HUES48 (cell line): Measurements from ENCODE around the gene CES4A.
"Not testable (repeated sequence)": the region's sequence is repeated elsewhere in the genome, so short reads cannot be mapped to it uniquely, and the experiment has no call there.

ENCODE experiments used
- H3K27ac ChIP-seq: one replicate; pipeline ENCODE4 v1.7.0; 2013; ENCODE audit warnings: low read depth, low read length, inconsistent platforms
- H3K27me3 ChIP-seq: 2 replicates; pipeline ENCODE4 v1.6.1; 2013; ENCODE audit warnings: mild to moderate bottlenecking, low read length; ENCODE audit not compliant: control insufficient read depth, insufficient read depth
- H3K36me3 ChIP-seq: 2 replicates; pipeline ENCODE4 v1.6.1; 2013; ENCODE audit warnings: low read length; ENCODE audit not compliant: control insufficient read depth, insufficient read depth
- H3K4me1 ChIP-seq: 2 replicates; pipeline ENCODE4 v1.6.1; 2013; ENCODE audit warnings: mild to moderate bottlenecking, low read length; ENCODE audit not compliant: control insufficient read depth, insufficient read depth
- H3K4me3 ChIP-seq: 2 replicates; pipeline ENCODE4 v1.5.1; 2013; ENCODE audit warnings: mild to moderate bottlenecking, low read depth, low read length
- H3K9ac ChIP-seq: 2 replicates; pipeline ENCODE4 v1.6.1; 2013; ENCODE audit warnings: mild to moderate bottlenecking, low read depth, low read length, moderate library complexity
- H3K9me3 ChIP-seq: 2 replicates; pipeline ENCODE4 v1.6.1; 2013; ENCODE audit warnings: low read length; ENCODE audit not compliant: control insufficient read depth, insufficient read depth

The CES4A gene

GRCh38 chr16:66974156-66974931, 14.0 kb upstream of the CES4A start:
- not testable (repeated sequence) for H3K27me3 ChIP-seq, H3K36me3 ChIP-seq, H3K4me1 ChIP-seq, H3K9me3 ChIP-seq, H3K9ac ChIP-seq, H3K4me3 ChIP-seq, H3K27ac ChIP-seq

- H3K4me3 ChIP-seq: not testable (repeated sequence)
These were observed 13.5 kb upstream of the CES4A start for GRCh38 chr16:66974932-66975246.

DNA sequence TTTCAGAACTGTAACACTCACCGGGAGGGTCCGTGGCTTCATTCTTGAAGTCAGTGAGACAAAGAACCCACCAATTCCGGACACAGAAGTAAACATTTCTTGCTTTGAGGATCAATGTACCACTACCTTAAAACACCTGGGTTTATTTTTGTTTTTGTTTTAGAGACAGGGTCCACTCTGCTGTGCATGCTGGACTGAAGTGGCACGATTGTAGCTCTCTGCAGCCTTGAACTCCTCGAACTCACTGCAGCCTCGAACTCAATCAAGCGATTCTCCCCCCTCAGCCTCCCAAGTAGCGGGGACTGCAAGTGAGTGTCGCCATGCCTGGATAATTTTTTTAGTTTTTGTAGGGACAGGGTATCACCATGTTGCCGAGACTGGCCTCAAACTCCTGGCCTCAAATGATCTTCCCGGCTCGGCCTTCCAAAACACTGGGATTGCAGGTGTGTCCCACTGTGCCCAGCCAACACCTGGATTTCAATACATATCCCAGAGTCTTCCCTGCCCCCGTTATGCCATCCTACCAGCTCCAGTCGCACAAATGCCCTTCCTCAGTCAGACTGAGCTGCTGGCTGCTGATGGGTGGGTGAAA, 13.0 kb upstream of the CES4A start:
- no peaks in the 10 kb centered on the region for H3K36me3 ChIP-seq
- no peak overlapping the region for H3K27ac ChIP-seq
- no peak overlapping the region for H3K4me3 ChIP-seq
- H3K9ac ChIP-seq: no peak overlapping the region
- H3K27me3 ChIP-seq: no peaks in the 10 kb centered on the region
- H3K9me3 ChIP-seq: no peaks in the 10 kb centered on the region
- no peaks in the 10 kb centered on the region for H3K4me1 ChIP-seq

More at GRCh38 chr16:66974932-66975246, 13.5 kb upstream of the CES4A start:
- H3K27ac ChIP-seq, H3K9ac ChIP-seq, H3K36me3 ChIP-seq, H3K27me3 ChIP-seq, H3K9me3 ChIP-seq, H3K4me1 ChIP-seq: not testable (repeated sequence)

GRCh38 chr16:66976746-66977145, 11.6 kb upstream of the CES4A start:
- Histone ChIP-seq H3K4me1 (no peaks in the 10 kb centered on the region), H3K36me3 (no peaks in the 10 kb centered on the region), H3K9me3 (no peaks in the 10 kb centered on the region), H3K9ac (no peak overlapping the region), H3K4me3 (no peak overlapping the region), H3K27ac (no peak overlapping the region), H3K27me3 (no peaks in the 10 kb centered on the region)

- no peak overlapping the region for H3K9ac ChIP-seq
- no peak overlapping the region for H3K4me3 ChIP-seq
- H3K27ac ChIP-seq: no peak overlapping the region
These were observed 10.9 kb upstream of the CES4A start for GRCh38 chr16:66977341-66978113.

DNA sequence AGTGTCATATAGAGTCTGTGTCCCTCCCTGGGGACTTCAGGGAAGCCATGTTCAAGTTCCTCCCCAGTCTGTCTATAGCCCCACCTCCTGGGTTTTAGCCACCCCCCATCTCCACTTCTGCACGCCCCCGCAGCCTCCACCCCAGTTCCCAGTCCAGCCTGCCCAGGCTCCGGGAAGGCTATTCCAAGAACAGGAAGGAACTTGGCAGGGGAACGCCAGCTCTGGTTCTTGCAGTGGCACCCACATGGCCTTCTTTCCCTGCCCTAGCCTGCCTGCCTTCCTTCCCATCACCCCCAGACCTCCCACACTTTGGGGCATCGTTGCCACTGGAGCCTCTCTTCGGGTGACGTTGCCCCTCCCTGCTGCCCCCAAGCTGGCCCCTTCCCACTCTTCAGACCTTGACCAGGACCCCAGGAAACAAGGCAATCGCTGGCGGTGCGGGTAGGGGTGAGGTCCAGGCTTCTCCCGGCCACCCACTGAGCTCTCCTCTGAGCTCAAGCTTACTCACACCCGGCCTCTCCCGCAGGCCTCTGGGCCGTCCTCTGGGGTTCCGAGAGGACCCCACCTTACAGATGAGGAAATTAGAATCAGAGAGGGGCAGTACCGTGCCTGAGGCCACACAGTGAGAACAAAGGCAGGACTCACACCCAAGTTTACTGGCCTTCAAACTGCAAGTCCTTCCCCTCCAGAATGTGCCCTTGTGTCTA, 9.2 kb upstream of the CES4A start:
- Histone ChIP-seq H3K27me3 (no peaks in the 10 kb centered on the region), H3K9me3 (no peaks in the 10 kb centered on the region), H3K4me3 (no peak overlapping the region), H3K4me1 (no peaks in the 10 kb centered on the region), H3K36me3 (no peaks in the 10 kb centered on the region), H3K27ac (no peak overlapping the region), H3K9ac (no peak overlapping the region)

More at GRCh38 chr16:66977341-66978113, 10.9 kb upstream of the CES4A start:
- Histone ChIP-seq H3K36me3 (no peaks in the 10 kb centered on the region), H3K9me3 (no peaks in the 10 kb centered on the region), H3K4me1 (no peaks in the 10 kb centered on the region), H3K27me3 (no peaks in the 10 kb centered on the region)

DNA sequence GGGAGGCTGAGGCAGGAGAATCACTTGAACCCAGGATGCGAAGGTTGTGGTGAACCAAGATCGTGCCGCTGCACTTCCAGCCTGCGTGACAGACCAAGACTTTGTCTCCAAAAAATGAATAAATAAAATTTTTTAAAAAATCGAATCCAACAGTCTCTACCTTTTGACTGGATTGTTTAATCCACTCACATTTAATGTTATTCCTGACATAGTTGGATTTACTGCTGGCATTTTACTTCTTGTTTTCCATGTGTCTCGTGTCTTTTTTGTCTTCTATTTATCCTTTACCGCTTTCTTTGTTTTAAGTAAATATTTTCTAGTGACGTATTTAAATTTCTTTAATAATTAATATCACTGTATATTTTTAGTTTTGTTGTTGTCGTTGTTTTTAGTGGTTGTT, 5.4 kb upstream of the CES4A start:
- Histone ChIP-seq H3K4me3 (no peak overlapping the region), H3K9me3 (no peaks in the 10 kb centered on the region), H3K27me3 (no peaks in the 10 kb centered on the region)

DNA sequence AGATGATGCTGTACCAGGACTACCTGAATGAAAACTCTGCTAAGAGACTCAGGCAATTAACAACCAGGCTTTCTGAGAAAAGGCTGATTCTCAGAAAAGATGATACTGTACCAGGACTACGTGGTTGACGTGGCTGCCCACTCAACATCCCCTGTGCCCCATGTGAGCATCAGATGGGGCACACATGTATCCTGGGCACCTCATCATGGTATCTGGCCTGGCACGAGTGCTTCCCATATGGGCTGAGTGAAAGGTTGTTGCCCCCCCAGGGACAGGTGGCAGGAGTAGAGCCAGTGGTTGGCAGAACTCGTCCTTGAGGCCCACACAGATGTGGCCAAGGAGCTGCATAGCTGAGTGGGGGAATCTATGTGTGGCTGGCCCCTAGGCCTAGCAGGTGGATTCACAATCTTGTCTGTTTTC, 3.5 kb upstream of the CES4A start:
- H3K27me3 ChIP-seq: no peaks in the 10 kb centered on the region
- no peaks in the 10 kb centered on the region for H3K4me1 ChIP-seq
- no peak overlapping the region for H3K4me3 ChIP-seq
- no peaks in the 10 kb centered on the region for H3K36me3 ChIP-seq
- H3K9me3 ChIP-seq: no peaks in the 10 kb centered on the region
- no peak overlapping the region for H3K27ac ChIP-seq
- H3K9ac ChIP-seq: no peak overlapping the region

More for the DNA sequence above, 5.4 kb upstream of the CES4A start:
- no peak overlapping the region for H3K9ac ChIP-seq
- no peak overlapping the region for H3K27ac ChIP-seq
- H3K4me1 ChIP-seq: no peaks in the 10 kb centered on the region
- no peaks in the 10 kb centered on the region for H3K36me3 ChIP-seq

GRCh38 chr16:66986559-66986958, 1.8 kb upstream of the CES4A start:
- Histone ChIP-seq H3K9ac (no peak overlapping the region), H3K4me1 (no peaks in the 10 kb centered on the region), H3K27me3 (no peaks in the 10 kb centered on the region), H3K27ac (no peak overlapping the region), H3K36me3 (no peaks in the 10 kb centered on the region), H3K9me3 (no peaks in the 10 kb centered on the region), H3K4me3 (no peak overlapping the region)

GRCh38 chr16:66991545-66992077, 3.2 kb downstream of the CES4A start:
- Histone ChIP-seq H3K27me3 (no peaks in the 10 kb centered on the region), H3K36me3 (no peaks in the 10 kb centered on the region), H3K9ac (no peak overlapping the region), H3K4me1 (no peaks in the 10 kb centered on the region), H3K9me3 (no peaks in the 10 kb centered on the region), H3K4me3 (no peak overlapping the region), H3K27ac (no peak overlapping the region)
